Right ventricle myocardium inferior (tissue), 1 donor: ENCODE results near the gene AGBL3. TPM values are rescaled to one million over a fixed set of nuclear protein-coding genes. Genes with fewer than 3 reads are reported as not detected.
"Not testable (repeated sequence)": the region's sequence is repeated elsewhere in the genome, so short reads cannot be mapped to it uniquely, and the experiment has no call there.

ENCODE experiments used
- ATAC-seq: fragments of 200-7000 bp; cut with Tn5 transposase; one replicate; pipeline ENCODE4 v1.9.1; 2020; ENCODE audit warnings: mild to moderate bottlenecking, moderate library complexity
- DNase-seq: peaks from one replicate; pipeline ENCODE4 v3.0.0; 2021; ENCODE audit errors: missing footprints
- intact Hi-C: fragments of 100-400 bp; cut with DNase I; formaldehyde crosslinking; loops from one replicate; pipeline ENCODE4 v1.11.0; 2022
- total RNA-seq: library from RNA; stranded (reverse); fragmentation: NEBNext Ultra II Directional; extraction: Animal tissue kit (Norgen Biotek cat#: 25700); gene quantifications from one replicate; pipeline ENCODE4 v1.2.1, GENCODE V29; 2021
- donor health status: DM: no; HTN: yes; CAD: no; lungs with severe emphysema.

The AGBL3 gene
- total RNA-seq, 1 donor from 2014 or later = 2.2 TPM

DNA sequence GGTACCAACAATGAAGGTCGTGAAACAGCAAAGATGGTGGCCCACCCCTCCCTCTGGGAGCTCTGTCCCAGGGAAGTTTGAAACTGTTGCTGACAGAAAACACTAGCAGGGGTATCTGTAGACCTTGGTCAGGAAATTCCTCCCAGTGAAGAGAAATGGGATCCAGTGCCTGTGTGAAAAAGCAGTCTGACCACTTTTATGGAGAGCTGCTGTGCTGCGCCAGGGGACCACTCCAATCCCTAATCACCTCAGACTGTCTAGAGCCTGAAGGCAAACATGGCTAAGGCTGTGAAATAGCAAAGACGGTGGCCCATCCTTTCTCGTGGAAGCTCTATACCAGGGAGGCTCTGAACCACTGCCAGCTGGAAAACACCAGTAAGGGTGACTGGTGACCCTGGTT is 123.3 kb downstream of the AGBL3 start:
- DNase-seq = no peak
- intact Hi-C loops = no loop called here
- no peak for ATAC-seq

- no peak for ATAC-seq
- intact Hi-C loops = loop anchor here (10.0 kb wide), 1 partner anchor 95 kb away; no protein-coding TSS in a partner anchor
- no peak for DNase-seq
Observed at GRCh38 chr7:135109976-135110375, 123.7 kb downstream of the AGBL3 start.

- ATAC-seq (no peak), DNase-seq (no peak)
- intact Hi-C loops = loop anchor here (10.0 kb wide), 1 partner anchor 97 kb away; no protein-coding TSS in a partner anchor
Observed at GRCh38 chr7:135111379-135111778, 125.1 kb downstream of the AGBL3 start.

- intact Hi-C loops = loop anchor here (10.0 kb wide), 1 partner anchor 100 kb away; no protein-coding TSS in a partner anchor
- DNase-seq = no peak
- ATAC-seq = no peak
Observed at GRCh38 chr7:135114622-135115021, 128.3 kb downstream of the AGBL3 start.

GRCh38 chr7:135117096-135117495 is 130.8 kb downstream of the AGBL3 start:
- DNase-seq = no peak
- ATAC-seq = no peak
- intact Hi-C loops = loop anchor here (10.0 kb wide), 1 partner anchor 102 kb away; no protein-coding TSS in a partner anchor

GRCh38 chr7:135121868-135122267 is 135.6 kb downstream of the AGBL3 start:
- no peak for DNase-seq
- ATAC-seq = no peak
- intact Hi-C loops = no loop called here

DNA sequence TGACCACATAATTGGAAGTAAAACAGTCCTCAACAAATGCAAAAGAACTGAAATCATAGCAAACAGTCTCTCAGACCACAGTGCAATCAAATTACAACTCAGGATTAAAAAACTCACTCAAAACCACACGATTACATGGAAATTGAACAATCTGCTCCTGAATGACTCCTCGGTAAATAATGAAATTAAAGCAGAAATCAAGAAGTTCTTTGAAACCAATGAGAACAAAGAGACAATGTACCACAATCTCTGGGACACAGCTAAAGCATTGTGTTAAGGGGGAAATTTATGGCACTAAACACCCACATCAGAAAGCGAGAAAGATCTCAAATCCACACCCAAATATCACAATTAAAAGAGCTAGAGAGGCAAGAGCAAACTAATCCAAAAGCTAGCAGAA is 138.3 kb downstream of the AGBL3 start:
- intact Hi-C loops, DNase-seq, ATAC-seq: not testable (repeated sequence)

GRCh38 chr7:135128931-135129330 is 142.6 kb downstream of the AGBL3 start:
- intact Hi-C loops = no loop called here

DNA sequence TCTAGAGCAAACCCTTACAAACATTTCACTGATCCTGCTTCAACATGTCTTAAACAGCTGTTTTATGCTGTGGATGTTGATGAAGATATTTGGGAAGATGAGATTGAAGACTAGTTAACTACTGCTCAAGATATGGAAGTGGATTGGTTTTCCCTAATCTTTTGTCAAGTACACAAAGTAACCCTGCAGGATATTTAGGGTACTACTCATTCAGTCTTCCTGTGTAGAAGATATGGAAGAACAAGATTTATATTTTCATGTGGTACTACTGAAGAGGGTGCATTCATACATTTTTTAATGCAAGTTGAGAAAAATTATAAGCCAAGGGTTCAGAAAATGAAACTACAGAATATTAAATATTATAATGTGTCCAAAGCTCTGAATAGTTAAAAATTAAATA is 143.3 kb downstream of the AGBL3 start:
- ATAC-seq (no peak), DNase-seq (no peak)
- intact Hi-C loops = no loop called here

More at GRCh38 chr7:135128931-135129330, 142.6 kb downstream of the AGBL3 start:
- no peak for ATAC-seq
- no peak for DNase-seq

DNA sequence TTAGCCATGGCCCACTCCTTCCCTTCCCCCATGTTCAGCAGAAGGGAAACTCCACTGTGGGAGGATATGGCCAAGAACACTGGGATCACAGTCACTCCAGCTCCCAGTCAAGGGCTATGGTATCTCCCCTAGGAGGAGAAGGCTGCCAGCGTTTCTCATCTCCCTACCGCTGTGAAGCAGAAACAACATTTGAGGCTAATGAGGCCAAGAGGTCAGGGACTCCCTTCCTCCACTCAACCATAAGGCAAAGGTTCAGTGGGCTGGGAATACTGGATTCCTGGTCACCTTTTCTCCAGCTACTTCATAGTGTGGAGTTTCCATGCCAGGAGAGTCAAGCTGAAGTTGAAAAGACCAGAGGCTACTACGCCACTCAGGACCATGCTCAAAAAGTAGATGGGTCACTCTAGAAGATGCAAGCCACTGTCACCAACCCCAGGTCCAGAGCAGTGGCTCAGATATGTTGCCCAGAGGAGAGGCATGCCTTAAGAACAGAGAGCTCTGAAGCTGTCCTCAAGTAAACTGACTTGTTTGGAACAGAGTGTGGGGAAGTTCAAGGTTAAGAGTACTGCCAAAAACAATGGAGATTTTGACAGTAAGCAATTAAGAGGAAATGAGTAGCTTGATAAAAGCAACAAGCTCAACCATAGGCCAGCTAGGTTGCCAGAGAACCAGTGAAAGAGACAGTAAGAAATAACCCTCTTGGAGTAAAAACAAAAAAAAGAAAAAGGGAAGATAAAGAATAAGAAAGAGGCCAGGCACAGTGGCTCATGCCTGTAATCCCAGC is 157.8 kb downstream of the AGBL3 start:
- no peak for DNase-seq
- ATAC-seq = peak; percentile 18
- intact Hi-C loops = no loop called here

GRCh38 chr7:135147341-135147898 is 161.1 kb downstream of the AGBL3 start:
- intact Hi-C loops = loop anchor here (2.0 kb wide), 1 partner anchor 161 kb away; the partner anchor contains the start of gene AGBL3

GRCh38 chr7:135147899-135148721 is 161.8 kb downstream of the AGBL3 start, which contains the start of gene TMEM140:
Gene TMEM140, plus strand, starts transcription at chr7:135148072. Its CDS starts 16,370 bp downstream, at chr7:135164442.
- intact Hi-C loops = loop anchor here (1.0 to 2.0 kb wide), 2 partner anchors 10 to 161 kb away; partner anchors contain the start of gene AGBL3
- ATAC-seq (peak; percentile 71), DNase-seq (peak; percentile 66)

More at GRCh38 chr7:135147341-135147898, 161.1 kb downstream of the AGBL3 start:
- DNase-seq = peak; percentile 39
- ATAC-seq = peak; percentile 74

- ATAC-seq = no peak
- intact Hi-C loops = no loop called here
Observed at GRCh38 chr7:135150072-135150782, 163.9 kb downstream of the AGBL3 start.

DNA sequence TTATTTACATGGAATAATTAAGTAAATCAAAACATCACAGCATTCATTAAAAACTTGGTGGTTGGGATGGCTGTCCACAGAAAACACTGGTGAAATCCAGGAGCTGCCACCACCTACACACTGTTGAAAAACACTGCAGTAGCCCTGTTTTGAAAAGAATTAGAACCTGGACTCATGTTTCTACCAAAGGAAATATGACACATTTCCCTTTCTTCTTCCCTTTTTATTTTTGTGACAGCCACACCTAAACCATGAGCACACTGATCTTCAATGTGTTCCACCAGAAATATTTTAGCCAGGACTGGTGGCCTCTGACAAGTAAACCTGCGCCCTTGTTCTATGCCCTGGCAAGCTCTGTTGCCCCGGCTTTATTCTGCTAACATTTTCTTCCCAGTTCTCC is 164.8 kb downstream of the AGBL3 start:
- DNase-seq (no peak), ATAC-seq (no peak)
- intact Hi-C loops = no loop called here

More at GRCh38 chr7:135150072-135150782, 163.9 kb downstream of the AGBL3 start:
- no peak for DNase-seq

DNA sequence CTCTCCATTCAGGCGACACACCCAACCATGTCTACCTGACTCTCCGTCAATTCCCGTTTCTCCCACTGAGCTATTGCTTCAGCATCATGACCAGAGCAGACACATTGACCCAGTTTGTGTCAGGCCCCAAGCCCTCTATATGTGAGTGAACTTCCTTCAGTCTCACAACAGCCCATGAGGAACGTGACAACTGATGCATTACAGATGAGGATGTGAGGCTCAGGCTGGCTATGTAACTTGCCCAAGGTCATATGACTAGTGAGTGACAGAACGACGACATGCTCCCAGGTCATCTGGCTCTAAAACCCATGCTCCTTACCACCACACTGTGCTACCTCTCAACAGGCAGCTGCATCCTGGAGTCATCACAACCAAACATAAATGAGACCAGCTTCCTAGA is 165.2 kb downstream of the AGBL3 start:
- DNase-seq (no peak), ATAC-seq (no peak)
- intact Hi-C loops = no loop called here

DNA sequence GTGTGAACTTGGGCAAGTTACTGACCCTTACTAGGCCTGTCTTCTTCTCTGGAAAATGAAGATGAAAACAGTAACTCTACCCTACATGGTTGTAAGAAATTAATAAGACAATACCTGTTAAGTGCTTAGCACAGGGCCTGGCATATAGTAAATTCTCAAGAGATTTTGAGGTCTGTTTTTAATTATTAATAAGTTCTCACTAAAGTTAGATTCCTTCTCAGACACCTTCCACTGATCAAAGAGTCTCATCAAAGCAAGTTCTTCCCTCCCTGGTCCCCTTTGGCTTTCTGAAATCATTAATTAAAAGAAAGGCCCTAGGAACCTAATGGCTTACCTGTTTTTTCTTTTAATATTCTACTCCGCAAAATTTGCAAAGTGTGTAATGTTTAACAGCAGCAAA is 166.1 kb downstream of the AGBL3 start:
- no peak for ATAC-seq
- DNase-seq = no peak
- intact Hi-C loops = no loop called here

DNA sequence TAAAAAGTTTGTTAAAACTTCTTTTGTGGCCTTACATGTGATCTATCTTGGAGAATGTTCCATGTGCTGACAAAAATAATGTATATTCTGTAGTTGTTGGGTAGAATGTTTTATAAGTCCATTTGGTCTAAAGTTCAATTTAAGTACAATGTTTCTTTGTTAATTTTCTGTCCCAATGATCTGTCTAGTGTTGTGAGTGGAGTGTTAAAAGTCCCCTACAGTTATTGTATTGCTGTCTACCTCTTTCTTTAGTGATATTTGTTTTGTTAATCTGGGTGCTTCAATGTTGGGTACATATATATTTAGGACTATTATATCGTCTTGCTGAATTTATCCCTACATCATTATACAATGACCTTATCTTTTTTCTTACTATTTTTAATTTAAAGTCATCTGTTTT is 168.4 kb downstream of the AGBL3 start:
- ATAC-seq (no peak), DNase-seq (no peak)
- intact Hi-C loops = no loop called here

DNA sequence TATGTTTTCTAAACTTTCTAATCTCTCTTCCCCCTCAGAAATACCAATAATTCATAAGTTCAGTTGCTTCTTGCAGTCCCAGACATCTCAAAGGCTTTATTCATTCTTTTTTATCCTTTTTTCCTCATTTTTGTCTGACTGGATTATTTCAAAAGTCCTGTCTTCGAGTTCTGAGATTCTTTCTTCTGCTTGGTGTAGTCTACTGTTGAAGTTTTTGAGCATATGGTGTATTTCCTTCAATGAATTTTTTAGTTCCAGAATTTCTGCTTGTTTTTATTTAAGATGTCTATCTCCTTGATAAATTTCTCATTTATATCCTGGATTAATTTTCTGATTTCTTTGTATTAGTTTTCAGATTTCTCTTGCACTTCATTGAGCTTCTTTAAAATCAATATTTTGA is 170.0 kb downstream of the AGBL3 start:
- intact Hi-C loops = no loop called here
- DNase-seq (no peak), ATAC-seq (no peak)
